OCI-LY3 (cell line): Measurements from ENCODE around the gene CPSF3.

Experiments
- H2AFZ ChIP-seq: fragments of 200-600, 300-600 bp; shearing (Covaris generic); 2 replicates; pipeline ENCODE4 v1.6.0; 2014; ENCODE audit warnings: antibody characterized with exemption, low read depth, low read length
- H3K27ac ChIP-seq: fragments of 200-600, 300-600 bp; sonication (generic); 2 replicates; pipeline ENCODE4 v1.5.1; 2014; ENCODE audit warnings: mild to moderate bottlenecking, low read length, moderate library complexity, mixed read lengths
- H3K27me3 ChIP-seq: fragments of 200-600, 300-600 bp; sonication (generic); 2 replicates; pipeline ENCODE4 v1.6.1; 2014; ENCODE audit warnings: low read depth, low read length, mixed read lengths
- H3K36me3 ChIP-seq: fragments of 200-600, 300-600 bp; sonication (generic); replicated peaks from 2 replicates; pipeline ENCODE3; 2014; ENCODE audit warnings: low read depth, low read length, mixed read lengths
- H3K4me1 ChIP-seq: fragments of 300-600, 200-600 bp; sonication (generic); 2 replicates; pipeline ENCODE4 v1.6.1; 2014; ENCODE audit warnings: low read length, mixed read lengths
- H3K4me2 ChIP-seq: fragments of 200-600, 300-600 bp; sonication (generic); 2 replicates; pipeline ENCODE4 v1.6.1; 2014; ENCODE audit warnings: low read length, mixed read lengths
- H3K4me3 ChIP-seq: fragments of 300-600, 200-600 bp; sonication (generic); 2 replicates; pipeline ENCODE4 v1.5.1; 2014; ENCODE audit warnings: antibody characterized with exemption, mild to moderate bottlenecking, low read length, moderate library complexity
- H3K79me2 ChIP-seq: fragments of 300-600, 200-600 bp; shearing (Covaris generic); 2 replicates; pipeline ENCODE4 v1.6.1; 2014; ENCODE audit warnings: mild to moderate bottlenecking, low read length, mixed read lengths
- H3K9ac ChIP-seq: fragments of 300-600, 200-600 bp; shearing (Covaris generic); 2 replicates; pipeline ENCODE4 v1.6.0; 2014; ENCODE audit warnings: mild to moderate bottlenecking, low read length, moderate library complexity
- H3K9me3 ChIP-seq: fragments of 200-600, 300-600 bp; shearing (Covaris generic); 2 replicates; pipeline ENCODE4 v1.6.1; 2014; ENCODE audit warnings: low read length, mixed read lengths; ENCODE audit not compliant: insufficient read depth
- H4K20me1 ChIP-seq: fragments of 200-600, 300-600 bp; sonication (generic); 2 replicates; pipeline ENCODE4 v1.6.1; 2016; ENCODE audit warnings: low read length, mixed read lengths; ENCODE audit not compliant: insufficient read depth
- EZH2phosphoT487 ChIP-seq: fragments of 200-600 bp; shearing (Covaris generic); IDR thresholded peaks from 2 replicates; pipeline ENCODE4 v1.6.1; 2018; ENCODE audit warnings: antibody characterized with exemption, mixed run types, low read depth
- TF ChIP-seq, protein P1 (sequence below): fragments of 200-600, 300-600 bp; sonication (generic); IDR thresholded peaks from 2 replicates; pipeline ENCODE4 v1.5.1; 2014; ENCODE audit warnings: antibody characterized with exemption, low read length, low read depth

CPSF3 gene

DNA sequence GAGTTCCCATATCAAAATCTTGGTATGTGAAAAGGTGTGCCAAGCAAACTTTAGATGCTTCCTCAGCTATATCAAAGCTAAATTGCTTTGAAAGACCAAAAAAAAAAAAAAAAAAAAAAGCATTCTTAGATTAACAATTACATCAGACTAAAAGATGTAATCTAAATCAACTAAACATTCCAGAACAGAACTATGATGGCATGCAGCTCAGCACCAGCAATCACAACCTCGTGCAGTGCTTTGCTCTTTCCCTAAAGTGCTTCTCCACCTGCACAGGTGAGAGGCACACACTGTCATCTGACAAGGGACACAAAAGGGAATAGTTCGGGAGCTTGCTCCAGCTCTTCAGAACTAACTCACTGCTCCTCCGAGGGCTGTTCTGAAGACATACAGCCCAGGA, 94.7 kb downstream of the CPSF3 start:
- Histone ChIP-seq H3K36me3 (peaks cover 17% of the 10 kb centered on the region), H3K4me3 (no peak overlapping the region), H4K20me1 (no peaks in the 10 kb centered on the region), H3K4me2 (no peak overlapping the region), H3K27me3 (no peaks in the 10 kb centered on the region), H3K79me2 (no peaks in the 10 kb centered on the region), H3K9ac (no peak overlapping the region), H3K9me3 (no peaks in the 10 kb centered on the region), H3K27ac (no peak overlapping the region), H2AFZ (no peak overlapping the region), H3K4me1 (no peaks in the 10 kb centered on the region)
- TF ChIP-seq, protein P1, sequence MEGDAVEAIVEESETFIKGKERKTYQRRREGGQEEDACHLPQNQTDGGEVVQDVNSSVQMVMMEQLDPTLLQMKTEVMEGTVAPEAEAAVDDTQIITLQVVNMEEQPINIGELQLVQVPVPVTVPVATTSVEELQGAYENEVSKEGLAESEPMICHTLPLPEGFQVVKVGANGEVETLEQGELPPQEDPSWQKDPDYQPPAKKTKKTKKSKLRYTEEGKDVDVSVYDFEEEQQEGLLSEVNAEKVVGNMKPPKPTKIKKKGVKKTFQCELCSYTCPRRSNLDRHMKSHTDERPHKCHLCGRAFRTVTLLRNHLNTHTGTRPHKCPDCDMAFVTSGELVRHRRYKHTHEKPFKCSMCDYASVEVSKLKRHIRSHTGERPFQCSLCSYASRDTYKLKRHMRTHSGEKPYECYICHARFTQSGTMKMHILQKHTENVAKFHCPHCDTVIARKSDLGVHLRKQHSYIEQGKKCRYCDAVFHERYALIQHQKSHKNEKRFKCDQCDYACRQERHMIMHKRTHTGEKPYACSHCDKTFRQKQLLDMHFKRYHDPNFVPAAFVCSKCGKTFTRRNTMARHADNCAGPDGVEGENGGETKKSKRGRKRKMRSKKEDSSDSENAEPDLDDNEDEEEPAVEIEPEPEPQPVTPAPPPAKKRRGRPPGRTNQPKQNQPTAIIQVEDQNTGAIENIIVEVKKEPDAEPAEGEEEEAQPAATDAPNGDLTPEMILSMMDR = no peak
- TF ChIP-seq EZH2phosphoT487 = no peak

DNA sequence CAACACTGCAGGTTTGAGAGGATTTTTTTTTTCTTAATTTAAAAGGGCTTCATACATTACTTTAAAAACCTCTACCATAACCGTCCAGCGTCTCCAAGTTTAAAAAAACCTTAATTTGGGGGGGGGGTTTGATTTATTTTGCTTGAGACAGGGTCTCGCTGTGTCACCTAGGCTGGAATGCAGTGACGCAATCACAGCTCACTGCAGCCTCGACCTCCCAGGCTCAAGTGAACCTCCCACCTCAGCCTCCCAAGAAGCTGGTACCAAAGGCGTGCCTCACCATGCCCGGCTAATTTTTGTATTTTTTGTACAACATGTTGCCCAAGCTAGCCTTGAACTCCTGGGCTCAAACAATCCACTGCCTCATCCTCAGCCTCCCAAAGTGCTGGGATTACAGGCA, 95.3 kb downstream of the CPSF3 start:
- H3K36me3 ChIP-seq = peaks cover 19% of the 10 kb centered on the region
- no peak for TF ChIP-seq EZH2phosphoT487
- TF ChIP-seq, protein P1 = no peak

DNA sequence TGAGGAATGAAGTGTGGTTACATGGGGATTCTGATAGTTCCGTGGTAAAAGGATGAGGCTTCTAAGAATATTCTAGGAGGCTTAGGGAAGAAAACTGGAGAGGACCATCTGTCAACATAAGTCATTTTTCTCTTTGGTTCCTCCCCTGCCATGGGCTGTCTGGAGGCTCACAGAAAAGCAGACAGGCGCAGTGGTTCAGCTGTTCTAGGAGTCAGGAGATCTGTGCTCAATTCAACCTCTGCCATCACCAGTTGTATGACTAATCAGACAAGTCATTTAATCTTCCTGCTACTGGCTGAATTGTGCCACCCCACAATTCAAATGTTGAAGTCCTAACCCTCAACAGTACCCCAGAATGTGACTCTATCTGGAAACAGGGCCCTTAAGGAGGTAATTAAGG, 95.8 kb downstream of the CPSF3 start:
- Histone ChIP-seq H3K4me2 (no peak overlapping the region), H3K36me3 (peaks cover 19% of the 10 kb centered on the region), H3K27ac (no peak overlapping the region), H3K27me3 (no peaks in the 10 kb centered on the region), H3K79me2 (no peaks in the 10 kb centered on the region), H2AFZ (no peak overlapping the region), H4K20me1 (no peaks in the 10 kb centered on the region), H3K4me1 (no peaks in the 10 kb centered on the region), H3K9ac (no peak overlapping the region), H3K9me3 (no peaks in the 10 kb centered on the region), H3K4me3 (no peak overlapping the region)
- TF ChIP-seq, protein P1 = no peak
- TF ChIP-seq EZH2phosphoT487 = no peak

More for the DNA sequence above, 95.3 kb downstream of the CPSF3 start:
- no peak overlapping the region for H3K4me3 ChIP-seq
- no peaks in the 10 kb centered on the region for H3K9me3 ChIP-seq
- no peak overlapping the region for H3K27ac ChIP-seq
- no peaks in the 10 kb centered on the region for H3K27me3 ChIP-seq
- H3K79me2 ChIP-seq = no peaks in the 10 kb centered on the region
- H3K4me1 ChIP-seq = no peaks in the 10 kb centered on the region
- no peak overlapping the region for H3K4me2 ChIP-seq
- no peak overlapping the region for H2AFZ ChIP-seq
- H4K20me1 ChIP-seq = no peaks in the 10 kb centered on the region
- H3K9ac ChIP-seq = no peak overlapping the region
